T-helper 17 cell (primary cell): ENCODE data around the gene KLHL35. TPM values are rescaled to one million over a fixed set of nuclear protein-coding genes. Genes with fewer than 3 reads are reported as not detected.
A peak's percentile ranks its signal among the peaks of the same experiment; 100 is the strongest.
"Not testable (repeated sequence)": the region's sequence is repeated elsewhere in the genome, so short reads cannot be mapped to it uniquely, and the experiment has no call there.

Source experiments
- ATAC-seq: fragments of 150-1000 bp; cut with Tn5 transposase; 2 replicates; pipeline ENCODE4 v1.10.0; 2021; ENCODE audit warnings: mild to moderate bottlenecking, moderate library complexity
- DNase-seq, 3 donors: peaks; one replicate each; pipeline versions ENCODE4 v3.0.0 to v3.0.0-alpha.2; 2020 to 2021
- H3K9me3 ChIP-seq: one replicate; pipeline ENCODE4 v1.7.0; 2013; ENCODE audit warnings: low read length, mild to moderate bottlenecking; ENCODE audit not compliant: control insufficient read depth, poor library complexity, severe bottlenecking
- H3K27ac Mint-ChIP-seq: one replicate; pipeline ENCODE4 v1.8.0; 2022; ENCODE audit warnings: mild to moderate bottlenecking, moderate library complexity, mixed read lengths
- H3K27me3 Mint-ChIP-seq: one replicate; pipeline ENCODE4 v1.8.0; 2022; ENCODE audit warnings: mixed read lengths
- H3K36me3 Mint-ChIP-seq: one replicate; pipeline ENCODE4 v1.8.0; 2022; ENCODE audit warnings: low read depth, mixed read lengths
- H3K4me1 Mint-ChIP-seq: one replicate; pipeline ENCODE4 v1.8.0; 2022; ENCODE audit warnings: mild to moderate bottlenecking, mixed read lengths
- H3K4me3 Mint-ChIP-seq: one replicate; pipeline ENCODE4 v1.8.0; 2022; ENCODE audit warnings: mild to moderate bottlenecking, moderate library complexity, mixed read lengths
- total RNA-seq, 4 donors: library from RNA in 2 of 4; stranded (reverse) in 2 of 4; gene quantifications; one replicate each; pipeline ENCODE4 v1.2.3 and lab custom pipeline; 2022 to 2026

KLHL35 gene
- total RNA-seq, 2 donors from 2014 or later, result 1.3 to 3.1 TPM

- Mint-ChIP-seq H3K36me3 (no peaks in the 10 kb centered on the region), H3K27ac (no peak overlapping the region)
- ATAC-seq, result no peak
These were observed 10.5 kb downstream of the KLHL35 start for GRCh38 chr11:75422248-75423231.

GRCh38 chr11:75421902-75422247 lies 11.1 kb downstream of the KLHL35 start:
- DNase-seq (no peak), ATAC-seq (no peak)
- Mint-ChIP-seq H3K27ac (no peak overlapping the region), H3K27me3 (no peaks in the 10 kb centered on the region), H3K4me3 (no peak overlapping the region), H3K4me1 (no peaks in the 10 kb centered on the region), H3K36me3 (no peaks in the 10 kb centered on the region)
- H3K9me3 ChIP-seq, result no peaks in the 10 kb centered on the region

More at GRCh38 chr11:75422248-75423231, 10.5 kb downstream of the KLHL35 start:
- Mint-ChIP-seq H3K27me3 (no peaks in the 10 kb centered on the region), H3K4me1 (peaks cover 1% of the 10 kb centered on the region), H3K4me3 (no peak overlapping the region)
- no peak for DNase-seq
- H3K9me3 ChIP-seq, result no peaks in the 10 kb centered on the region

- Mint-ChIP-seq H3K4me3 (no peak overlapping the region), H3K27me3 (no peaks in the 10 kb centered on the region), H3K4me1 (no peaks in the 10 kb centered on the region), H3K36me3 (no peaks in the 10 kb centered on the region), H3K27ac (peak overlapping the region; percentile 6)
- DNase-seq (no peak), ATAC-seq (no peak)
- no peaks in the 10 kb centered on the region for H3K9me3 ChIP-seq
These were observed 11.9 kb downstream of the KLHL35 start for GRCh38 chr11:75421035-75421602.

- H3K4me3 Mint-ChIP-seq, result no peak overlapping the region
- no peak for ATAC-seq
- H3K36me3 Mint-ChIP-seq, result no peaks in the 10 kb centered on the region
- no peaks in the 10 kb centered on the region for H3K9me3 ChIP-seq
- H3K27me3 Mint-ChIP-seq, result no peaks in the 10 kb centered on the region
- no peaks in the 10 kb centered on the region for H3K4me1 Mint-ChIP-seq
- no peak for DNase-seq
- H3K27ac Mint-ChIP-seq, result peak overlapping the region; percentile 6
These were observed 12.6 kb downstream of the KLHL35 start for GRCh38 chr11:75420224-75421034.

- no peaks in the 10 kb centered on the region for H3K36me3 Mint-ChIP-seq
- H3K27me3 Mint-ChIP-seq, result no peaks in the 10 kb centered on the region
- H3K4me1 Mint-ChIP-seq, result peaks cover 2% of the 10 kb centered on the region
- no peak for ATAC-seq
- H3K9me3 ChIP-seq, result no peaks in the 10 kb centered on the region
- no peak overlapping the region for H3K27ac Mint-ChIP-seq
- H3K4me3 Mint-ChIP-seq, result no peak overlapping the region
- no peak for DNase-seq
These were observed 19.1 kb downstream of the KLHL35 start for GRCh38 chr11:75413864-75414263.

- H3K4me3 Mint-ChIP-seq, H3K9me3 ChIP-seq, ATAC-seq, H3K4me1 Mint-ChIP-seq, H3K27ac Mint-ChIP-seq, H3K36me3 Mint-ChIP-seq, H3K27me3 Mint-ChIP-seq, DNase-seq: not testable (repeated sequence)
These were observed 19.9 kb downstream of the KLHL35 start for GRCh38 chr11:75413146-75413545.

GRCh38 chr11:75409971-75410370 lies 23.0 kb downstream of the KLHL35 start:
- not testable (repeated sequence) for H3K27me3 Mint-ChIP-seq, H3K36me3 Mint-ChIP-seq, H3K27ac Mint-ChIP-seq, H3K4me3 Mint-ChIP-seq, ATAC-seq, H3K9me3 ChIP-seq, DNase-seq
- H3K4me1 Mint-ChIP-seq, result peaks cover 10% of the 10 kb centered on the region

GRCh38 chr11:75408957-75409219 lies 24.1 kb downstream of the KLHL35 start:
- Mint-ChIP-seq H3K36me3 (peaks cover 5% of the 10 kb centered on the region), H3K27ac (peak overlapping the region; percentile 86), H3K4me1 (peaks cover 13% of the 10 kb centered on the region), H3K27me3 (no peaks in the 10 kb centered on the region), H3K4me3 (no peak overlapping the region)
- DNase-seq (no peak), ATAC-seq (no peak)
- no peaks in the 10 kb centered on the region for H3K9me3 ChIP-seq

- H3K4me3 Mint-ChIP-seq, result no peak overlapping the region
- H3K27ac Mint-ChIP-seq, result no peak overlapping the region
- H3K9me3 ChIP-seq, result no peaks in the 10 kb centered on the region
- H3K4me1 Mint-ChIP-seq, result peaks cover 33% of the 10 kb centered on the region
- DNase-seq (no peak), ATAC-seq (peak; percentile 52)
- no peaks in the 10 kb centered on the region for H3K27me3 Mint-ChIP-seq
- peaks cover 12% of the 10 kb centered on the region for H3K36me3 Mint-ChIP-seq
These were observed 26.6 kb downstream of the KLHL35 start for GRCh38 chr11:75406338-75406777.

- DNase-seq (no peak), ATAC-seq (no peak)
- Mint-ChIP-seq H3K27me3 (no peaks in the 10 kb centered on the region), H3K4me1 (peaks cover 48% of the 10 kb centered on the region), H3K36me3 (peaks cover 17% of the 10 kb centered on the region), H3K27ac (peak overlapping the region; percentile 75), H3K4me3 (no peak overlapping the region)
- no peaks in the 10 kb centered on the region for H3K9me3 ChIP-seq
These were observed 28.9 kb downstream of the KLHL35 start for GRCh38 chr11:75403983-75404658.

GRCh38 chr11:75403037-75403436 lies 30.0 kb downstream of the KLHL35 start:
- Mint-ChIP-seq H3K4me1 (peaks cover 51% of the 10 kb centered on the region), H3K36me3 (peaks cover 17% of the 10 kb centered on the region), H3K27ac (peak overlapping the region; percentile 98), H3K4me3 (peak overlapping the region; percentile 60), H3K27me3 (no peaks in the 10 kb centered on the region)
- H3K9me3 ChIP-seq, result no peaks in the 10 kb centered on the region
- DNase-seq (no peak), ATAC-seq (no peak)

GRCh38 chr11:75402002-75402773 lies 30.8 kb downstream of the KLHL35 start:
- Mint-ChIP-seq H3K4me1 (peaks cover 46% of the 10 kb centered on the region), H3K36me3 (peaks cover 14% of the 10 kb centered on the region), H3K27me3 (no peaks in the 10 kb centered on the region), H3K27ac (peak overlapping the region; percentile 98), H3K4me3 (peak overlapping the region; percentile 78)
- DNase-seq (no peak), ATAC-seq (no peak)
- no peaks in the 10 kb centered on the region for H3K9me3 ChIP-seq
